Breast epithelium (tissue), 4 donors: ENCODE measurements around the gene KCNH2. TPM values are rescaled to one million over a fixed set of nuclear protein-coding genes. Genes with fewer than 3 reads are reported as not detected.
A peak's percentile ranks its signal among the peaks of the same experiment; 100 is the strongest.

Source experiments
- DNase-seq, 2 donors: peaks; one replicate each; pipeline ENCODE4 v3.0.0-alpha.2; 2019; ENCODE audit warnings: low spot score in 2 of 2
- H3K27ac ChIP-seq, 2 donors: fragments of 200-600 bp; sonication (generic) in 1 of 2; one replicate each; pipeline ENCODE4 v1.5.1; 2016 to 2019; ENCODE audit warnings: mild to moderate bottlenecking in 1 of 2
- H3K27me3 ChIP-seq, 2 donors: fragments of 200-600 bp; sonication (generic) in 1 of 2; one replicate each; pipeline versions ENCODE4 v1.5.1 to v1.6.0; 2017 to 2019; ENCODE audit warnings: control low read depth in 1 of 2, mild to moderate bottlenecking in 1 of 2
- H3K36me3 ChIP-seq: fragments of 200-600 bp; one replicate; pipeline ENCODE4 v1.5.1; 2019
- H3K4me1 ChIP-seq, 2 donors: fragments of 200-600 bp; sonication (generic); one replicate each; pipeline ENCODE4 v1.5.1; 2016 to 2019; ENCODE audit warnings: control low read depth in 1 of 2
- H3K4me3 ChIP-seq, 3 donors: fragments of 200-600 bp; sonication (generic); 1 replicate in 2 of 3; 2 replicates in 1 of 3; pipeline ENCODE4 v1.5.1; 2016 to 2019; ENCODE audit warnings: mild to moderate bottlenecking in 3 of 3, moderate library complexity in 2 of 3
- H3K9me3 ChIP-seq, 2 donors: fragments of 200-600 bp; sonication (generic) in 1 of 2; one replicate each; pipeline ENCODE4 v1.5.1; 2016 to 2019; ENCODE audit warnings: control low read depth in 1 of 2
- CTCF ChIP-seq, 3 donors: fragments of 450-650 bp; IDR thresholded peaks; one replicate each; pipeline ENCODE4 v1.5.1; 2016 to 2017; ENCODE audit warnings: antibody characterized with exemption in 3 of 3, mild to moderate bottlenecking in 3 of 3, moderate library complexity in 3 of 3
- POLR2A ChIP-seq: fragments of 450-650 bp; IDR thresholded peaks from one replicate; pipeline ENCODE4 v1.6.1; 2016; ENCODE audit warnings: antibody characterized with exemption, mild to moderate bottlenecking, moderate library complexity
- POLR2AphosphoS5 ChIP-seq, 3 donors: sonication (generic); formaldehyde crosslinking; IDR thresholded peaks; one replicate each; pipeline ENCODE4 v1.6.1; 2017; ENCODE audit warnings: antibody characterized with exemption in 3 of 3
- intact Hi-C: fragments of 100-400 bp; cut with DNase I; formaldehyde crosslinking; loops from one replicate; pipeline ENCODE4 v1.15.1; 2023; ENCODE audit warnings: low total_unique reads
- total RNA-seq, 3 donors: library from RNA; depleted of rRNA; stranded (reverse); fragments of >200 nt; gene quantifications; one replicate each; pipeline ENCODE4 v1.1.0, GENCODE V29; 2016

KCNH2 gene
- total RNA-seq, 3 donors from 2014 or later: under 0.01 to 0.29 (median 0.16) TPM

GRCh38 chr7:150945171-150945852 lies 32.8 kb downstream of the KCNH2 start:
- no peaks in the 10 kb centered on the region for H3K4me1 ChIP-seq
- no peak for TF ChIP-seq POLR2AphosphoS5 (IDR thresholded peaks at IDR 0.05)
- no peak for TF ChIP-seq CTCF (IDR thresholded peaks at IDR 0.05)
- no peak for TF ChIP-seq POLR2A
- peak in 1 of 2 donors; percentile 49 for DNase-seq
- H3K27ac ChIP-seq: peak overlapping the region; percentile 25 to 55
- intact Hi-C loops: no loop called here
- no peaks in the 10 kb centered on the region for H3K9me3 ChIP-seq
- no peak overlapping the region for H3K4me3 ChIP-seq
- H3K36me3 ChIP-seq: no peaks in the 10 kb centered on the region
- H3K27me3 ChIP-seq: peaks cover 0 to 21% of the 10 kb centered on the region in 2 donors

GRCh38 chr7:150944066-150945042 lies 33.8 kb downstream of the KCNH2 start:
- intact Hi-C loops: no loop called here
- no peaks in the 10 kb centered on the region for H3K9me3 ChIP-seq
- no peaks in the 10 kb centered on the region for H3K36me3 ChIP-seq
- H3K4me3 ChIP-seq: no peak overlapping the region
- peaks cover 0 to 21% of the 10 kb centered on the region in 2 donors for H3K27me3 ChIP-seq
- peak; percentile 44 to 64 for DNase-seq
- TF ChIP-seq POLR2AphosphoS5 (IDR thresholded peaks at IDR 0.05) (no peak), CTCF (IDR thresholded peaks at IDR 0.05) (no peak), POLR2A (no peak)
- no peaks in the 10 kb centered on the region for H3K4me1 ChIP-seq
- peak overlapping the region; percentile 25 to 55 for H3K27ac ChIP-seq

GRCh38 chr7:150943453-150943814 lies 34.7 kb downstream of the KCNH2 start:
- no peak overlapping the region for H3K4me3 ChIP-seq
- intact Hi-C loops: no loop called here
- DNase-seq: peak in 1 of 2 donors; percentile 24
- no peaks in the 10 kb centered on the region for H3K9me3 ChIP-seq
- H3K27ac ChIP-seq: no peak overlapping the region
- no peaks in the 10 kb centered on the region for H3K4me1 ChIP-seq
- TF ChIP-seq CTCF (IDR thresholded peaks at IDR 0.05) (no peak), POLR2A (no peak), POLR2AphosphoS5 (IDR thresholded peaks at IDR 0.05) (no peak)
- peaks cover 0 to 21% of the 10 kb centered on the region in 2 donors for H3K27me3 ChIP-seq
- H3K36me3 ChIP-seq: no peaks in the 10 kb centered on the region

GRCh38 chr7:150942591-150943452 lies 35.3 kb downstream of the KCNH2 start:
- Histone ChIP-seq H3K36me3 (no peaks in the 10 kb centered on the region), H3K4me1 (no peaks in the 10 kb centered on the region), H3K4me3 (no peak overlapping the region), H3K27me3 (peaks cover 0 to 20% of the 10 kb centered on the region in 2 donors), H3K9me3 (no peaks in the 10 kb centered on the region), H3K27ac (no peak overlapping the region)
- TF ChIP-seq POLR2A: no peak
- no peak for TF ChIP-seq CTCF (IDR thresholded peaks at IDR 0.05)
- TF ChIP-seq POLR2AphosphoS5 (IDR thresholded peaks at IDR 0.05): no peak
- intact Hi-C loops: no loop called here
- DNase-seq: peak in 1 of 2 donors; percentile 14
